ENCODE data around the gene NDUFA11. TPM values are rescaled to one million over a fixed set of nuclear protein-coding genes. Genes with fewer than 3 reads are reported as not detected.

Gene NDUFA11
- polyA plus RNA-seq, 3 donors: 188 to 552 (median 396) TPM

DNA sequence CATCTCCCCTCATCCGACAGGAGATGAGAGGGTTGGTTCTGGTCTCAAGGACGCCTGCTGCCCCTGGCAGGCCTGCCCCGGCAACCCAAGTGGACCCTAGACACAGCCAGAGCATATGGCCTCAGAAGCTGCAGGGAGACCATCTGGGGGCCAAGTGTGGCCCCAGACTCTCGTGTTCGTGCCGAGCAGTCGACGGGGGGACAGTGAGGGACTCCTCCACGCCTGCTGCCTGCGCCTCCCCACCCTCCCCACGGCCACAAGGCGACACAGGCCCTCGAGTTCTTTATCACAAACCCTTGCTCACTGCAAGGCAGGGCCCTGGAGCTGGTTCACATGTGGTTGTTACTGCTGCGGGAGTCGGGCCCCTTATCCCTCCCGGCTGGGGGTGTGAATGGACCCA, 19.8 kb upstream of the NDUFA11 start:
- Mint-ChIP-seq H3K4me3 (no peak overlapping the region), H3K27me3 (ENCODE audit: low read depth in 3 of 3) (peaks cover 0 to 2% (median 0%) of the 10 kb centered on the region in 3 donors), H3K4me1 (no peaks in the 10 kb centered on the region), H3K36me3 (peaks cover 86 to 100% of the 10 kb centered on the region in 2 donors), H3K27ac (no peak overlapping the region), H3K9me3 (no peaks in the 10 kb centered on the region)
- H3K4me3 ChIP-seq (replicated peaks in 1 of 3; ENCODE audit: low read depth in 2 of 3, low read length in 3 of 3): no peak overlapping the region
- no peaks in the 10 kb centered on the region for H3K4me1 ChIP-seq (ENCODE audit: control insufficient read depth in 1 of 2, insufficient read depth in 2 of 2, low read length in 2 of 2)
- DNase-seq: no peak
- WGBS (ENCODE audit: insufficient coverage): 96% methylated on average over 15 of the region's 16 CpGs
- no peak overlapping the region for H3K27ac ChIP-seq (ENCODE audit: low read depth in 1 of 2, low read length in 2 of 2)
- no peaks in the 10 kb centered on the region for H3K27me3 ChIP-seq (ENCODE audit: control insufficient read depth in 2 of 2, insufficient read depth in 2 of 2, low read length in 2 of 2)
- TF ChIP-seq, protein P1, sequence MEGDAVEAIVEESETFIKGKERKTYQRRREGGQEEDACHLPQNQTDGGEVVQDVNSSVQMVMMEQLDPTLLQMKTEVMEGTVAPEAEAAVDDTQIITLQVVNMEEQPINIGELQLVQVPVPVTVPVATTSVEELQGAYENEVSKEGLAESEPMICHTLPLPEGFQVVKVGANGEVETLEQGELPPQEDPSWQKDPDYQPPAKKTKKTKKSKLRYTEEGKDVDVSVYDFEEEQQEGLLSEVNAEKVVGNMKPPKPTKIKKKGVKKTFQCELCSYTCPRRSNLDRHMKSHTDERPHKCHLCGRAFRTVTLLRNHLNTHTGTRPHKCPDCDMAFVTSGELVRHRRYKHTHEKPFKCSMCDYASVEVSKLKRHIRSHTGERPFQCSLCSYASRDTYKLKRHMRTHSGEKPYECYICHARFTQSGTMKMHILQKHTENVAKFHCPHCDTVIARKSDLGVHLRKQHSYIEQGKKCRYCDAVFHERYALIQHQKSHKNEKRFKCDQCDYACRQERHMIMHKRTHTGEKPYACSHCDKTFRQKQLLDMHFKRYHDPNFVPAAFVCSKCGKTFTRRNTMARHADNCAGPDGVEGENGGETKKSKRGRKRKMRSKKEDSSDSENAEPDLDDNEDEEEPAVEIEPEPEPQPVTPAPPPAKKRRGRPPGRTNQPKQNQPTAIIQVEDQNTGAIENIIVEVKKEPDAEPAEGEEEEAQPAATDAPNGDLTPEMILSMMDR (IDR thresholded peaks at IDR 0.05): no peak
- H3K79me2 ChIP-seq (ENCODE audit: insufficient read depth, low read length): no peaks in the 10 kb centered on the region
- H4K20me1 ChIP-seq (ENCODE audit: insufficient read depth, low read length): no peaks in the 10 kb centered on the region
- H3K4me2 ChIP-seq (replicated peaks; ENCODE audit: extremely low read depth, low read length, poor library complexity, severe bottlenecking): no peak overlapping the region
- H3K9ac ChIP-seq (ENCODE audit: insufficient read depth, low read length, poor library complexity, severe bottlenecking): no peak overlapping the region
- H2AFZ ChIP-seq (ENCODE audit: insufficient read depth, low read depth, low read length, poor library complexity, severe bottlenecking): no peak overlapping the region
- no peaks in the 10 kb centered on the region for H3K9me3 ChIP-seq (replicated peaks in 1 of 2; ENCODE audit: control insufficient read depth in 1 of 2, insufficient read depth in 1 of 2, low read length in 2 of 2)
- peaks cover 96 to 100% of the 10 kb centered on the region in 2 donors for H3K36me3 ChIP-seq (replicated peaks in 1 of 2; ENCODE audit: control insufficient read depth in 1 of 2, insufficient read depth in 2 of 2, low read length in 2 of 2)
- intact Hi-C loops (cut with micrococcal nuclease): no loop called here

DNA sequence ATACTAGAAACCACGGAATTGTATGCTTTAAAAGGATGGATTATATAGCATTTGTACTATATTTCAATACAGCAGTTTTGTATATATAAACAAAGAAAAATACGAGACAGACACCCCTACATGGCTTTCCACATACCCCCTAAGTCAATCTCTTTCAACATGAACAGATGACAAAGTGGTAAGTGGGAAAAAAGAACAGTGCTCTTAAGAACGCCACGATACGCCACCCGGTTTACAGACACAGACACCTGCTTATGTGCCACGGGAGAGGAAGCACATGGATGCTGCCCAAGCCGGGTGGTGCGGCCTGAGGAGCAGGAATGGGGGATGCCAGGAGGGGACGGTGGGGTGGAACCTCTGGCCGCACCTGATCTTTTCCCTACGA, 18.6 kb upstream of the NDUFA11 start:
- no peaks in the 10 kb centered on the region for H3K4me1 Mint-ChIP-seq
- Histone ChIP-seq H3K27me3 (ENCODE audit: control insufficient read depth in 2 of 2, insufficient read depth in 2 of 2, low read length in 2 of 2) (no peaks in the 10 kb centered on the region), H2AFZ (ENCODE audit: insufficient read depth, low read depth, low read length, poor library complexity, severe bottlenecking) (no peak overlapping the region), H3K79me2 (ENCODE audit: insufficient read depth, low read length) (no peaks in the 10 kb centered on the region), H3K9ac (ENCODE audit: insufficient read depth, low read length, poor library complexity, severe bottlenecking) (no peak overlapping the region), H3K9me3 (replicated peaks in 1 of 2; ENCODE audit: control insufficient read depth in 1 of 2, insufficient read depth in 1 of 2, low read length in 2 of 2) (no peaks in the 10 kb centered on the region), H3K36me3 (replicated peaks in 1 of 2; ENCODE audit: control insufficient read depth in 1 of 2, insufficient read depth in 2 of 2, low read length in 2 of 2) (peaks cover 95 to 99% of the 10 kb centered on the region in 2 donors), H4K20me1 (ENCODE audit: insufficient read depth, low read length) (no peaks in the 10 kb centered on the region), H3K4me2 (replicated peaks; ENCODE audit: extremely low read depth, low read length, poor library complexity, severe bottlenecking) (no peak overlapping the region), H3K4me3 (replicated peaks in 1 of 3; ENCODE audit: low read depth in 2 of 3, low read length in 3 of 3) (no peak overlapping the region), H3K27ac (ENCODE audit: low read depth in 1 of 2, low read length in 2 of 2) (no peak overlapping the region), H3K4me1 (ENCODE audit: control insufficient read depth in 1 of 2, insufficient read depth in 2 of 2, low read length in 2 of 2) (no peaks in the 10 kb centered on the region)
- peaks cover 0 to 2% (median 0%) of the 10 kb centered on the region in 3 donors for H3K27me3 Mint-ChIP-seq (ENCODE audit: low read depth in 3 of 3)
- H3K4me3 Mint-ChIP-seq: no peak overlapping the region
- 98% methylated on average over 10 of the region's 12 CpGs for WGBS (ENCODE audit: insufficient coverage)
- no peaks in the 10 kb centered on the region for H3K9me3 Mint-ChIP-seq
- intact Hi-C loops (cut with micrococcal nuclease): no loop called here
- TF ChIP-seq, protein P1 (IDR thresholded peaks at IDR 0.05): no peak
- no peak overlapping the region for H3K27ac Mint-ChIP-seq
- peaks cover 81 to 99% of the 10 kb centered on the region in 2 donors for H3K36me3 Mint-ChIP-seq
- no peak for DNase-seq
